ENCODE data around the gene ARHGEF12.

DNA sequence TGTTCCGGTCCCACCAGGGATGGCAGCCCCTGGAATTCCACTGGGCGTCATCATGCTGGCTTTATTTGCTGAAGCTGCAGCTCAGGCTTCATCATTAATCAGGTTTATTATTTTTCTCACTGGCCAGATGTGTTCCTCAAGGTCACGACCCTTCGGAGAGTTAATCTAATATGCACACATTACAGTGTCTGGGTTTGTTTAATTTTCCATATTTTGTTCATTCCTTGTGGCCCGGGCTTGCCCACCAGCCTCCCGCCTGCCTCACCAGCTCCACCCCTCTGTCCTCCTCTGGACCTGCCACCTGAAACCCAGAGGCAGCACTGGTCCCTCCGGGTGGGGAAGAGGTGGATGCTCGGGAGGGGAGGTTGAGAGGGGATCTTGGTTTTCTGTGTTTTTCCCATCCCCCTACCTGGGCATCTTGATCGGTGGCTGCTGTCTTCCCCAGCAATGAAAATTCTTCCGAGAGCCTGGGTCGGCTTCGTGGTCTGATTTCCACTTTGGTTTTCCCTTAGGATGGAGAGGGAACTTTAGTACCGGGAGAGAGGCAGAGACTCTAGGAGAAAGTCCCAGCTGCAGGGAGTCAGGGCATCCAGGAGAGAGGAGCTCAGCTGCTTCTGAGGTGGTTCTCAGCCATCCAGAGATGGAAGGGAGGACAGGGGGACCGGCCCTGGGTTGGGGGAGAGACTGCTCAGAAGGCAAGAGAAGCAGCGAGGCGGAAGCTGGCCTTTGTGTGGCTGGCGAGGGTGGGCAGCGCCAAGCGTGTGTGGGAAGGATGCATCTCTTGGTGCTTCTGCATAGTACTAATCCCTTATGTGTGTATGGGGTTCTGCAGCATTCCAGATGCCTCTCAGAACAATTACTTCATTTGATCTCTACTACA, 177.5 kb downstream of the ARHGEF12 start:
- TF ChIP-seq POLR2AphosphoS5 (IDR thresholded peaks at IDR 0.05; ENCODE audit: borderline replicate concordance, low read depth, low read length) (no peak), EZH2 (IDR thresholded peaks at IDR 0.05) (no peak)

Data from SK-N-MC (cell line).